Hematopoietic multipotent progenitor cell treated with erythropoietin and hydrocortisone succinate and interleukin-3 and kit ligand, for 15 days (in vitro differentiated cells): Measurements from ENCODE around the gene RPS17.

Experiments
- DNase-seq: peaks from one replicate; pipeline ENCODE4 v3.0.0-alpha.2; 2015; ENCODE audit warnings: low spot score

Gene RPS17

GRCh38 chr15:82540055-82540983, at the start of gene RPS17:
Gene RPS17 (minus strand): TSS chr15:82540457. CDS start chr15:82540428, 29 bp downstream.
- peak; percentile 94 for DNase-seq

- DNase-seq: no peak
Measured at GRCh38 chr15:82587805-82588204, 47.5 kb upstream of the RPS17 start.

DNA sequence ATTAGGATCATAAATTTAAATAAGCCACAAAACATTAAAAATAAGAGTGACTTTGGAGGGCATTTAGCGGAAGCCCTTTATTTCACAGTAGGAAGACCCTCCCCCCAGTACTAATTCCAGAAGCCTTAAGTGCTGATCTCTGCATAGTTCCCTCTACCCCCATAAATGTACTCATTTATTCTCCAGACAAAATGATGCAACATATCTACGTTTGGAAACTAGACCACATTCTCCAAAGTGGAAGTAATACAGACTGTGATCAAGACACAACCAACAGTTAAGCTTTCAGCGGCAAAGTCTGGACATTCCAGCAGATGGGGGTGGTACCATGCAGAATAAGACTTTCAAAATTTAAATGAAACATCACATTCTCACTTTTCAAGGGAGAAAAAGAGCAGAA, 44.8 kb upstream of the RPS17 start:
- DNase-seq: no peak

DNA sequence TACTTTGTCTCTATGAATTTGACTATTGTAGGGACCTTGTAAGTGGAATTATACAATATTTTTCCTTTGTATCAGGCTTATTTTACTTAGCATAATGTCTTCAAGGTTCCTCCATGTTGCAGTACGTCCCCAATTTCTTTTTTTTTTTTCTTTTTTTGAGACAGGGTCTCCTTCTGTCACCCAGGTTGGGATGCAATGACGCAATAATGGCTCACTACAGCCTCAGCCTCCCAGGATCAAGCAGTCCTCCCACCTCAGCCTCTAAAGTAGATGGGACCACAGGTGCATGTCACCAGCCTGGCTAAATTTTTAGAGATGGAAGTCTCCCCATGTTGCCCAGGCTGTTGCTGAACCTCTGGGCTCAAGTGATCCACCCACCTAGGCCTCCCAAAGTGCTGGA, 40.5 kb upstream of the RPS17 start:
- DNase-seq: no peak

DNA sequence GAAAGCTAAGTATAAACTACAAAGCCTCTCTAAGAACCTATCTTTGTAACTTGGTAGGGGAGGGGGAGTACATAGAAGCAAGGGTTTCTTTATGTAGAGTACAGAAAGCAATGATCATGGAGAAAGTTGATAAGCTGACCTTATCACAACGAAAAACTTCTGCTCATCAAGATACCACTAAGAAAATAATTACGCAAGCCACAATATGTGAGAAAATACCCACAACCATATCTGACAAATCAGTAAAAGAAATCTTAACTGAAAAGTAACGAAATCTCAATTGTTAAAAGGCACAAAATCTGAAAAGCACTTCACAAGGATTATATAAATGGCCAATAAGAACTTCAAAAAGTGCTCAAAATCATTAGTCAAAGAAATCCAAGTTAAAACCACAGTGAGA, 35.1 kb upstream of the RPS17 start:
- no peak for DNase-seq

DNA sequence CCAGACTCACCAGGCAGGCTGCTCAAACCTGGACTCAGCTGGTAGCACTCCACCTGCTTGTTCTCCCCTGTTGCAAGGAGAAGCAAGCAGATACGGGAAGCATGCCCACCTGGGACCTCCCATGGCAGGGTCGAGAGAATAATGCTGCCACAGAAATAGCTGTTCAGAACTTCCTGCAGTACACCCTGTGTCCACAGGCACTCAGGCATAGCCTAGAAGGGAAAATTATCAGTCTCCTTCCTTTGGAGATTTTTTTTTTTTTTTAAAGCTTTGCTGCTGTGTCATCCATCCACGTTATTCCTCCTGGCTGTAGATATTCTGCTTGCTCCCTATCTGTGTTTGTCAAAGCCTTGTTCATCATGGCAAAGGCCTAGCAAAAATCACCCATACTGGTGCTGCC, 32.7 kb upstream of the RPS17 start:
- DNase-seq: no peak

DNA sequence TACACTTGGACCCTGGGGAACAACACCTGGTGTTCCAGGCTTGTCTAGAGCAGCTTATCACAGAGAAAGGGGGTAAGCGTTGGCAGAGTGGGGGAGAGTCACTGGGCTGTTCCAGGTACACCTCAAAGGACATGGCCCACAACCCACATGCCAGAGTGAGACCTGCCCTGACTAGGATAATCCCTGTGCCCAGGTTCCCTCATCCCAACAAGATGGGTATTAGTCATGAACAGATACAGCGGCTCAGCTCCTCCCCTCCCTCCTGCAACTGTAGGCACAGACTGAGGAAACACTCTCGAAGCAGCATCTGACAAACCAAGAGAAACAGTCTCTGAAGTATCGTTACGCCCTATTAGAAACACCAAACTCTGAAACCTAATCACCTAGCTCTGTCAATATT, 32.1 kb upstream of the RPS17 start:
- DNase-seq: no peak

DNA sequence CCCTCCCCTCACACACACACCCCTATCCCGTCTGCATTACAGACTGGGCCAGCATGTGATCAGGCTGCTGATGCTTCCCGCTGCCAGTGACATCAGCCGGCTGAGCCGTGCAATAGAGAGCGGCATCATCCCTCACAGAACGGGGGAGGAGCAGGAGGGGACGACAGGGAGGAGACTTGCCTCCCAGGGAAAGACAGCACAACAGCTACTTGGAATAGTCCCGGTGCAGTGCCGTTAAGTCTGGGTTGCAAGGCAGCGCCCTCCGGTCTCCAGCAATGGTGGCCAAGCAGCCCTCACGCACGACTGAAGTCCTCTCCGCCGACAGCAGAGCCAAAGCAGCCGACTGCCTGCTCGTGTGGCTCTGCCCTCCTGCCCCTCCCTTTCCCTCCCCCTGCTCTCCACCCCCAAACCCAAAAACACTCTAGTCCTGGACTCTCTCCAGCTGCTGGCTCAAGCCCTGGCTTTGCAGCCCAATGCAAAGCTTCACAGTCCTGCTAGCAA, 31.5 kb upstream of the RPS17 start:
- DNase-seq: no peak

DNA sequence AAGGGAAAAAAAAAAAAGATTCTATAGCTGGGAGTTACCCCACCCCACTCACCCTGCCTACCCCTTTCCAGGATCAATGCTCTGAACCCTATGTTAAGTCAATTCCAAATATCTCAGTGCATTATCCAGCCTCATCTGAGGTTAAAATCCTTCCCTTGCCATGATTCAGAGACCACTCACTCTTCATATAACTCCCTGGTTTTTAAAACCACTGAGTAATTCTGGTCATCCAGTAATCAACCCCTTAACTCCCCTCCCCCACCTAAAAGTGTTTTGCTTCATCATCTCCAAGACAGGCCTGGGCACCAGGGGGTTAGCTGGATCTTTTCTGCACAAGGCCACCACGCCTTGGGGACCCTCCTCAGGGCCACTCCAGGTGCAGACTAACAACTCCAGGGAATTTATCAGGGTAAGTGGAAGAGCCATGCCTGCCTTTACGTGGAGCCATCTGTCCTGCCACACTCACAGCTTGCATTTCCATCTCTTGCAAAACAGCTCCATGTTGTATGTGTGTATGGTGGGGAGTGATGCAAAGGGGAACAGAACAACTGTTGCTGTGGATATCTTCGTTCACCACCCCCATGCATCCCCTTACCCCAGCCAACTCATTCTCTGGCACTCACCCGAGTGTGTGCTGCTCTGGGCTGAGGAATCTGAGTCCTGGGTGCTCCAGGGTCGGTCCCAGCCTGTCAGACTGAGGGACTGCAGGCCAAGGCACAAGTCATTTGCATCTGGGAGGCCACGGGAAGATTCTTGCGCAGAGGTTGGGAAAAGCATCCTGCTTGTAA, 30.7 kb upstream of the RPS17 start:
- DNase-seq: no peak

GRCh38 chr15:82569834-82570233, 29.6 kb upstream of the RPS17 start:
- no peak for DNase-seq

- no peak for DNase-seq
Measured at GRCh38 chr15:82568986-82569385, 28.7 kb upstream of the RPS17 start.

- DNase-seq: no peak
Measured at GRCh38 chr15:82567661-82568060, 27.4 kb upstream of the RPS17 start.

GRCh38 chr15:82566690-82567089, 26.4 kb upstream of the RPS17 start:
- no peak for DNase-seq

- DNase-seq: no peak
Measured at GRCh38 chr15:82558502-82558901, 18.2 kb upstream of the RPS17 start.

- DNase-seq: no peak
Measured at GRCh38 chr15:82556315-82557035, 16.2 kb upstream of the RPS17 start.

- no peak for DNase-seq
Measured at GRCh38 chr15:82554849-82555248, 14.6 kb upstream of the RPS17 start.

GRCh38 chr15:82554351-82554750, 14.1 kb upstream of the RPS17 start:
- DNase-seq: no peak

GRCh38 chr15:82553846-82554245, 13.6 kb upstream of the RPS17 start:
- DNase-seq: no peak

DNA sequence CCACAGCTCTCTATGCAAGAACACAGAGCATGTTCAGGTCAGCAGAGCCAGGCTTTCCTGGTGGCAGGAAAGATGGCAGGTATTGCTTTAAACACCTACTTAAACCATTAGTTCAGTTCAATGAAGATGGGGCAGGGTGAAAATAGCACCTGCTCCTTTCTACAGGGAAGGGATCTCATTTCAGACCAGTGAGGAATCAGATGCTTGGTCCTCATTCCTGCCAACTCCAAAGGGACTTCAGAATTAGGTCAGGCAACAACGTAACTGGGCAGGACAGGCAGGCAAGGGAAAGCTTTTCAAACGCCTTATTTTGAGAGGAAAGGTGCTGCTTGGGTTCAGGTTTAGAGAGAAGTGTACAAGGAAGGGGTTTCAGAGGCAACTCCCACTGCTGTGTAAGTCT, 12.6 kb upstream of the RPS17 start:
- no peak for DNase-seq

GRCh38 chr15:82551646-82552247, 11.5 kb upstream of the RPS17 start:
- DNase-seq: no peak

DNA sequence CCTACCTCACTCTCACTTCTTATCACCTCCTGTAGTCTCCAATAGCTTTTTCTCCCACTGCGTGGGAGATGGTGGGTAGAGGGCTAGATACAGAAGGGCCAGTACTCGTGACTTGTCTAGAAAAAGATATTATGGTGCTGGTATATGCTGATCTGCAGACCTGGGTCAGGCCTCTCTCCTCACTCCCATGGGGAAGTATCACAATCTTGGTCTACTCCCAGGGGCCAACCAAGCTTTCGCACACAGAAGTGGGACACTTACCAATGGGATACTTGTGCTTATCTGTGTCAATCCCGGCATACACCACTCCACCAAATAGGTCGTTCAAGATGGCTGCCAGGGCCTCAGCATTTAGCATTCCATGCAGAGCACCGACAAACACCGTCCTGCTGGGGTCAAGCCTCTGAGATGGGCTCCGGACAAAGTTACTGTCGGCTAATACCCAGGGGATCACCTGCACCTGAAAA, 9.0 kb upstream of the RPS17 start:
- DNase-seq: no peak

- no peak for DNase-seq
Measured at GRCh38 chr15:82548700-82549099, 8.4 kb upstream of the RPS17 start.
